ENCODE measurements around the gene ACMSD.
"Not testable (repeated sequence)": the region's sequence is repeated elsewhere in the genome, so short reads cannot be mapped to it uniquely, and the experiment has no call there.

ACMSD gene

DNA sequence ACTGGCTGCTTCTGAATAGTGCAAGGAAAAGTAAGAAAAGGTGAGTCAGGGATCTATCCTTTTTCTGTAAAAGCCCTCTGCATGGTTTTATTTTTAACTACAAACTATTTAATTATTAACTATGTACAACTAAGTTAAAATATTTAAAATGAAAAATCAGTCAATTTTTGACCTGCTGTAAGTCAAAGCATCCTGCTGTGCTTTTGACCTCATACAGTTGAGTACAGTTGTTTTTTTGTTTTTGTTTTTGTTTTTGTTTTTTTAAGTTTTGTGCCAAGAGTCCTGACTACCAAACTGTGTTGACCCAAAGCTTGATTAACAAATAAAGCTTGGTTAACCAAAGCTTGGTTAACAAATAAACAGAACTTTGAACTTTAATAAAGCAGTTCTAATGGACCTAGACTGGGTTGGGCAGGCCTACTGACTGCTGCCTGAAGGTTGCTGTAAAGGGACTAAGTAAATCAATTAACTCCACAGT is at the start of gene ACMSD:
Gene ACMSD, plus strand, starts transcription at position 474 of the 478 bp plus-strand sequence. CDS start 67 bp downstream, outside the sequence.
- intact Hi-C loops (cut with DNase I), result no loop called here

GRCh38 chr2:134790487-134790886 is 47.9 kb upstream of the ACMSD start:
- no peak for DNase-seq
- intact Hi-C loops (cut with DNase I), result no loop called here

More for the DNA sequence above, at the start of gene ACMSD:
- no peak for DNase-seq

DNA sequence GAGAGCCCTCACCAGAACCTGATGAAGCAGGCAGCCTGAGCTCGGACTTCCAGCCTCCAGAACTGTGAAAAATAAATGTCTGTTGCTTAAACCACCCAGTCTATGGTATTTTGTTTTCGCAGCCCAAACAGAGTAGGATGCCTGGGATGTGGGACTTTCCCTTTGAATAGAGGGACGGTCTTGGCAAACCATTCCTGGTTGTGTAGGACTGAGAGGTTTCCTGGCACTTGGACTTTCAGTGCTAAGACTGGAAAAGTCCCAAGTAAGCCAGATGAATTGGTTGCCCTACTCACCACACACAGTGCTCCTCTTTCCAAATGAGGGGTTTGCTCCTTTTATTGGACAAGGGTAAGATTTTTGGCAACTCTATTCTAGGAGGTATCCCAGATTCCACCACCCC is 46.8 kb upstream of the ACMSD start:
- intact Hi-C loops (cut with DNase I), result no loop called here
- DNase-seq, result no peak

- intact Hi-C loops (cut with DNase I), result no loop called here
- no peak for DNase-seq
These were observed 46.2 kb upstream of the ACMSD start for GRCh38 chr2:134792186-134792585.

- DNase-seq, result no peak
- intact Hi-C loops (cut with DNase I), result no loop called here
These were observed 42.7 kb upstream of the ACMSD start for GRCh38 chr2:134795765-134796164.

- no peak for DNase-seq
- intact Hi-C loops (cut with DNase I), result no loop called here
These were observed 42.0 kb upstream of the ACMSD start for GRCh38 chr2:134796373-134796772.

DNA sequence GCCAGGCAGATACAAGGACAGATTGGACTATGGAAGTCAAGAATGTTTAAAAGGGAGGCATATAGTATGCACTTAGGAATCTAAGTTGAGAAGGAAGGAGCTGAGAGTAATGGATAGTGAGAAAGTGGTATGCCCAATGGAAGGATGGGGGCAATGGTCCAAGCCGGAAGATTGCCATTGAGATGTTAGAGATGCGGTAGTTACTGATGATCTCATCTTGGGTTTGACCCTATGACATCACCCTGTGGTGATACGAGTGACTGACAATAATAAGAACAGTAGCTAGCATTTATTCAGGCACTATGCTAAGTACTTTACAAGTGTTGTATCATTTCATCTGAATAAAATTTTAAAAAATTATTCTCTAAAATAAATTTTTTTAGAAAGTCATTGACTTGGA is 38.5 kb upstream of the ACMSD start:
- intact Hi-C loops (cut with DNase I), result no loop called here

DNA sequence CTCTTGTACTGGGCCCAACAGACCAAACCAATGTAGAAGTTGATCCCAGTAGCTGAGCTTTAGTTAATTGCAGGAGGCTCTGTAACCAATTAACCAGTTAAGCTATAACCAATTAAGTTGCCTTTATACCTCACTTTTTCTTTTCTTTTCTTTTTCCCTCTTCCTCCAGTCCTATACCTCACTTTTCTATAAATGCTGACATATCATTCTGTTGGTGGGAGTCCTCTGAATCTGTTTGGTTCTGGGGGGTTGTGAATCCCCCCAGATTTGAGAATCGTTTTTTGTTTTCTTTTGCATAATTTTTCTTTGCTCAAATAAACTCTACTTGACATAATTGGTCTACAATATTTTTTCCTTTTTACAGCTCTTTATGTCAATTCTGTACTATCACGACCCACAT is 38.1 kb upstream of the ACMSD start:
- DNase-seq, result no peak
- intact Hi-C loops (cut with DNase I), result no loop called here

More for the DNA sequence above, 38.5 kb upstream of the ACMSD start:
- no peak for DNase-seq

GRCh38 chr2:134803609-134804405 is 34.6 kb upstream of the ACMSD start:
- intact Hi-C loops (cut with DNase I); DNase-seq: not testable (repeated sequence)

- intact Hi-C loops (cut with DNase I), result no loop called here
- no peak for DNase-seq
These were observed 22.7 kb upstream of the ACMSD start for GRCh38 chr2:134815741-134816140.

- no peak for DNase-seq
- intact Hi-C loops (cut with DNase I), result no loop called here
These were observed 20.1 kb upstream of the ACMSD start for GRCh38 chr2:134818321-134818720.

- intact Hi-C loops (cut with DNase I), result no loop called here
- no peak for DNase-seq
These were observed 19.1 kb upstream of the ACMSD start for GRCh38 chr2:134819334-134819733.

GRCh38 chr2:134823431-134823830 is 15.0 kb upstream of the ACMSD start:
- intact Hi-C loops (cut with DNase I), result no loop called here
- no peak for DNase-seq

- no peak for DNase-seq
- intact Hi-C loops (cut with DNase I), result no loop called here
These were observed 14.6 kb upstream of the ACMSD start for GRCh38 chr2:134823832-134824231.

DNA sequence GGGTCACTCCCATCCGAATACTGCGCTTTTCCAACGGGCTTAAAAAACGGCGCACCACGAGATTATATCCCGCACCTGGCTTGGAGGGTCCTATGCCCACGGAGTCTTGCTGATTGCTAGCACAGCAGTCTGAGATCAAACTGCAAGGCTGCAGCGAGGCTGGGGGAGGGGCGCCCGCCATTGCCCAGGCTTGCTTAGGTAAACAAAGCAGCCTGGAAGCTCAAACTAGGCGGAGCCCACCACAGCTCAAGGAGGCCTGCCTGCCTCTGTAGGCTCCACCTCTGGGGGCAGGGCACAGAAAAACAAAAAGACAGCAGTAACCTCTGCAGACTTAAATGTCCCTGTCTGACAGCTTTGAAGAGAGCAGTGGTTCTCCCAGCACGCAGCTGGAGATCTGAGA is 12.7 kb upstream of the ACMSD start:
- DNase-seq; intact Hi-C loops (cut with DNase I): not testable (repeated sequence)

- intact Hi-C loops (cut with DNase I), result no loop called here
- DNase-seq, result no peak
These were observed 2.9 kb upstream of the ACMSD start for GRCh38 chr2:134835471-134835870.

GRCh38 chr2:134836986-134837385 is 1.4 kb upstream of the ACMSD start:
- intact Hi-C loops (cut with DNase I), result no loop called here
- DNase-seq, result no peak

GRCh38 chr2:134839649-134840048 is 1.2 kb downstream of the ACMSD start:
- intact Hi-C loops (cut with DNase I), result no loop called here
- DNase-seq, result no peak

DNA sequence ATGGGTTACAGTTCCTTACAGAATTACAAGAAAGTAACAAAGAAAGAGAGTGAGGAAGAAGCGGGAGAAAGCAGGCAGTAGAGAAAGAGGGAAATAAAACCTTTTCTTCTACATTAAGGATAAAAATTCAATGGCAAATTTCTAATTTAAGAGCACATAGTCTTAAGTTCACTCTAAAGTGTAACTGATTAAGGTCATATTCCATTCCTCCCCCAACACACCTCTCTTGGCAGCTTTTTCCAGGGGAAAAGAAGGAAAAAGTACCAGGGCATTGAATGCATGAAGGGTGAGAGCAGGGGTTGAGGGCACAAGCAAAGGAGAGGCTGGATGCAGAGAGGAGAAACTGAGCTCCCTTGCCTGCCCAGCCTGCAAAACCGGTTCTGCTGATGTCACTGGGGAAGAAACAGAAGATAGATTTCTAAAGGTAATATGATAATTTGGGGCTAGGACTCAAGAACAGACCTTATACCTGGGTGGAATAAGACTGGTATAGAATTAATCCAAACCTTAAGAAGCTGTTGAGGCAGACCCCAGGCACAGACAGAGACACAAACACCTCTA is 4.6 kb downstream of the ACMSD start:
- DNase-seq, result no peak
- intact Hi-C loops (cut with DNase I), result no loop called here

DNA sequence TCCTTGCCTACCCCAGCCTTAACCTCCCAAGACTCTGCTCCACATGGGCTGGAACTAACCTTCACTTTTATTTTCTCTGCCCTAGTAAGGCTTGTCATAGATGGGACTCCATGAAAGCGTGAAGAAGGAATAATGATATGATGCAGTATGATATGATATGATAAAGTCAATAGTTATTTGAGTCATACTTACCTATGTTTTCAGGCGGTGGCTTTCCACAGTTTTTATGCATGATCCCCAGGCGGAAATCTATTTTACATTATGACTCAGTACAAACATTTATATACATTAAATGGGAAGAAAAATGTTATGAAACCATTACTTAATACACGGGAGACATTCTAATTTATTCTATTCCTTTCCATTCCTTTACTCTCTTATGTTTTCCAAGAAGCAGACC is 5.6 kb downstream of the ACMSD start:
- intact Hi-C loops (cut with DNase I), result no loop called here
- no peak for DNase-seq

DNA sequence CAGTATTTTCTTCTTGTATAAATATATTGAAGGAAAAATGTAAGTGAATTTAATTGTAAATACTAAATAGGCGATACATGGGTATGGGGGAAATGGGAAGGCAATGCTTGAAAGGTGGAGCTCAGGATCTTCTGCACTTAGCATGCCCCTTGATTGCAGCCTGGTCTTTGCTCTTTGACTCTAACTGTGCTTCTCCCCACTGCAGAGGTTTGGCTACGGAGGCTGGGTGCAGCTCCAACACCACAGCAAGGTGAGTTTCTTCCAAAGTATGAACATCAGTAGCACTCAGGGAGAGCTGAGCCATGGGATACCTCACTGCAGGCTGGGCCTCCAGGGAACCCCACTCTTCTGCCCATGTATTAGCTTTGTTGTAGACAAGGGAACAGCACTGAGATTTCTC is 6.6 kb downstream of the ACMSD start:
- intact Hi-C loops (cut with DNase I), result no loop called here
- no peak for DNase-seq

GRCh38 chr2:134845719-134846118 is 7.3 kb downstream of the ACMSD start:
- no peak for DNase-seq
- intact Hi-C loops (cut with DNase I), result no loop called here

All from posterior cingulate gyrus (tissue), 11 donors.